PC-9 (cell line): ENCODE measurements around the gene CACNA1E.

Experiments
- EZH2 ChIP-seq: fragments of 200-600 bp; sonication (generic); IDR thresholded peaks from 2 replicates; pipeline ENCODE4 v1.8.0; 2017; ENCODE audit warnings: antibody characterized with exemption, low read depth
- TF ChIP-seq, protein P1 (sequence below): fragments of 200-600 bp; sonication (generic); conservative IDR thresholded peaks from 2 replicates; pipeline ENCODE4 v1.6.1; 2017; ENCODE audit warnings: mixed run types, antibody characterized with exemption, mild to moderate bottlenecking, moderate library complexity

DNA sequence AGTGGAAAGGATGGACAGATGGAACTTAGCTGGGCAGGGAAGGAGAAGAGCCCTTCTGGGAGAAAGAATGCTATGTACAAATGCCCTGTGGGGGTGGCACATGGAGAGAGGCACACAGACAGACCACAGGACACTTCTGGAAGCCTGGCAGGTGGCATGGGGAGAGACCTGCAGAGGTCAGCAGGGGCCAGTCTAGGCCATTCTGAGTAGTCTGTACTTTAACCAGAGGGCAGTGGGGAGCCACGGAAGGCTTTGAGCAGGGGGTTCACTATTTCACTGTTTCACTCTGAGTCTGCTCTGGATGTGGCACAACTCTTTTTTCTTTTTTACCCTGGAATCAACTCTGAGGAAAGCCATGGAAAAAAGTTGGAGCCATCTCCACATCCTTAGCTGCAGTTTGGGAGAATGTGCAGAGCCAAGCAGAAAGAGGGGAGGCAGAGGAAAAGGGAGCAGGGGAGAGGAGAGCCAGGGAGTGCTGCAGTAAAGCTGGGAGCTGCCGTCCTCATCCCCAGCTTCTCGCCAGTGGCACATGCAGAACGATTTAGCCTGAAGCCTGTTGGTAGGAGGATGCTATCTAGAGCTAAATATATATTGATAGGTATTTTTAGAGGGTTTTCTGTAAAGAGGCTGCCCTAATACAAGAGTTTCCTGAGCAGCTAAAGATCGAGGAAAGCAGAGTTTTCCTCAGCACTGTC is 34.0 kb downstream of the CACNA1E start:
- TF ChIP-seq, protein P1, sequence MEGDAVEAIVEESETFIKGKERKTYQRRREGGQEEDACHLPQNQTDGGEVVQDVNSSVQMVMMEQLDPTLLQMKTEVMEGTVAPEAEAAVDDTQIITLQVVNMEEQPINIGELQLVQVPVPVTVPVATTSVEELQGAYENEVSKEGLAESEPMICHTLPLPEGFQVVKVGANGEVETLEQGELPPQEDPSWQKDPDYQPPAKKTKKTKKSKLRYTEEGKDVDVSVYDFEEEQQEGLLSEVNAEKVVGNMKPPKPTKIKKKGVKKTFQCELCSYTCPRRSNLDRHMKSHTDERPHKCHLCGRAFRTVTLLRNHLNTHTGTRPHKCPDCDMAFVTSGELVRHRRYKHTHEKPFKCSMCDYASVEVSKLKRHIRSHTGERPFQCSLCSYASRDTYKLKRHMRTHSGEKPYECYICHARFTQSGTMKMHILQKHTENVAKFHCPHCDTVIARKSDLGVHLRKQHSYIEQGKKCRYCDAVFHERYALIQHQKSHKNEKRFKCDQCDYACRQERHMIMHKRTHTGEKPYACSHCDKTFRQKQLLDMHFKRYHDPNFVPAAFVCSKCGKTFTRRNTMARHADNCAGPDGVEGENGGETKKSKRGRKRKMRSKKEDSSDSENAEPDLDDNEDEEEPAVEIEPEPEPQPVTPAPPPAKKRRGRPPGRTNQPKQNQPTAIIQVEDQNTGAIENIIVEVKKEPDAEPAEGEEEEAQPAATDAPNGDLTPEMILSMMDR = no peak
- TF ChIP-seq EZH2 = no peak
